Upper lobe of left lung (tissue), 4 donors: ENCODE results near the gene DPYD.

Experiments used
- EP300 ChIP-seq, 4 donors: sonication (generic); formaldehyde crosslinking; IDR thresholded peaks; one replicate each; pipeline ENCODE4 v1.5.1; 2017; ENCODE audit warnings: antibody characterized with exemption in 4 of 4, control low read depth in 2 of 4
- POLR2AphosphoS5 ChIP-seq, 2 donors: sonication (generic); formaldehyde crosslinking; IDR thresholded peaks; one replicate each; pipeline ENCODE4 v1.5.1; 2017; ENCODE audit warnings: antibody characterized with exemption in 2 of 2

GRCh38 chr1:97451046-97451826, 469.6 kb downstream of the DPYD start:
- TF ChIP-seq POLR2AphosphoS5 (IDR thresholded peaks at IDR 0.05) = no peak
- TF ChIP-seq EP300 (IDR thresholded peaks at IDR 0.05) = no peak
